GM12801 (cell line): ENCODE data around the gene SULT4A1.

Experiments used
- TF ChIP-seq, protein P1 (sequence below): IDR thresholded peaks from one replicate; pipeline ENCODE4 v1.5.1; 2011; ENCODE audit warnings: control low read depth; ENCODE audit not compliant: insufficient read length; ENCODE audit errors: extremely low read depth

The SULT4A1 gene

DNA sequence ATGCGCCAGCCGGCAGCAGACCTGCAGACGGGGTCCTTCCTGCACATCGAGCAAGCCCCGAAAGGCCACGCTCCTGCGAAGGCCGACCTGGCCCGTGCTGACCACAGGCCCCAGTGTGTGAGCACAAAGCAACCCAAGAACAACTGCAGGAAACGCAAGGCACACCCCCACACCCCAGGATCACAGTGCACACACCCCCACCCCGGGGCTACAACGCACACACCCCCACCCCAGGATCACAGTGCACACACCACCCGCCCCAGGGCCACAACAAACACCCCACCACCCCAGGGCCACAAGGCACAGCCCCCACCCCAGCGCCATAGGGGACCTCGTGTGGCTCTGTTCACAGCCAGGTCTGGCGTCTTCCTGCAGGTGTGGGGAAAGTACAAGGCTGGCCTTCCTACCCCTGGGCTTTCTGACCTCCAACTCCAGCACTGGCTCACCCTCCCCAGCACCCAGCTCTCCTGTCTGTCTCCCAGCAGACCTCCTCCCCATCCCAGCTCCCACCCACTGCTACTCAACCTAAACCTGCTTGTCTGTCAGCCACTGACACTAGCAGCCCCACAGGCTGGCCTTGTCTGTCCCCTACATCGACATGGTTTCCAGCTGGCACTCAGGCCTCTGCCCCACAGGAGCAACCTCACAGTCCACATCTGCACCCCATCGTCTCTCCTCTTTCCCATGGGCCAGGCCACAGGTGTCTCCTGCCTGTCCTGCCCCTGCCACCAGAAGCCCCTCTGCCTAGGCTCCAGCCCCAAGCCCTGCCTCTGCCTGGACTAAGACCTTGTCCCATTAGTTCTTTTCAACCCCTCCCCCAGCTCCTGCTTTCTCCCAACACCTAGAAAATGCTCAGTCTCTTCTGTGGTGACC lies 29.7 kb downstream of the SULT4A1 start:
- TF ChIP-seq, protein P1, sequence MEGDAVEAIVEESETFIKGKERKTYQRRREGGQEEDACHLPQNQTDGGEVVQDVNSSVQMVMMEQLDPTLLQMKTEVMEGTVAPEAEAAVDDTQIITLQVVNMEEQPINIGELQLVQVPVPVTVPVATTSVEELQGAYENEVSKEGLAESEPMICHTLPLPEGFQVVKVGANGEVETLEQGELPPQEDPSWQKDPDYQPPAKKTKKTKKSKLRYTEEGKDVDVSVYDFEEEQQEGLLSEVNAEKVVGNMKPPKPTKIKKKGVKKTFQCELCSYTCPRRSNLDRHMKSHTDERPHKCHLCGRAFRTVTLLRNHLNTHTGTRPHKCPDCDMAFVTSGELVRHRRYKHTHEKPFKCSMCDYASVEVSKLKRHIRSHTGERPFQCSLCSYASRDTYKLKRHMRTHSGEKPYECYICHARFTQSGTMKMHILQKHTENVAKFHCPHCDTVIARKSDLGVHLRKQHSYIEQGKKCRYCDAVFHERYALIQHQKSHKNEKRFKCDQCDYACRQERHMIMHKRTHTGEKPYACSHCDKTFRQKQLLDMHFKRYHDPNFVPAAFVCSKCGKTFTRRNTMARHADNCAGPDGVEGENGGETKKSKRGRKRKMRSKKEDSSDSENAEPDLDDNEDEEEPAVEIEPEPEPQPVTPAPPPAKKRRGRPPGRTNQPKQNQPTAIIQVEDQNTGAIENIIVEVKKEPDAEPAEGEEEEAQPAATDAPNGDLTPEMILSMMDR = no peak

DNA sequence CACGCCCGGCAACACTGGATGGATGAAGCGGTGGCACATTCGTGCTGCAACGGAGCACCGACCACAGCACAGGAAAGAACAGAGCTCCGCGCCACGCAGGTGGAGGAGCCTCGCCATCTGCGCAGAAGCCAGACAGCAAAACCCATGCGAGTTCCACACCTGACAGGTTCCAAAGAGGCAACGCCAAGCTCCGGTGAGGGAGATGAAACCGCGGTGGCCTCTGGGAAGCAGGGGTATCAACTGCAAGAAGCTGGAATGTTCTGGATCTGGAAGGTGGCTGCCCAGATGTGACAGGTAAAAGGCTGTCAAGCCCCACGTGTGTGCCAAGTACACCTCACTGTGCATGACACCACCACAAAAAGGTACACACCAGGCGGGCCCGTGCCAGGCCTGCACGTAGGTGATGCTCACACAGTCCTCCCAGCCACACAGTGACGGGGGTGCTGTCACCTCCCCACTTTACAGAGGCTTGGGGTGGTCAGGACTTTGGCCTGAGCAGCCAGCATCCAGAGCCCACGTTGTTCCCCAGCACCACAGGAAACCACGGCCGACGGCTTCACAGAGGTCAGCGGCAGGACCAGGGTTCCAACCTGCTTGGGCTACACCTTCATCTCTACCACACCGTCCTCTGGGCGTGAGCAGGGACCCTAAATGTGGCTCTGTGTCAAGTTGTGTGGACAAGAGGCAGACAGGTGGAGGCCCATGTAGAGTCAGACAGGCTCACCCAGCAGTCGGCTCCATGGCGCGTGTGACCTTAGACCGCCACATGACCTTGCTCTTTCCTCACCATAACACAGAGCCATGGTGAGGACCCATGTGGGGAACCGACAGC lies 30.5 kb downstream of the SULT4A1 start:
- TF ChIP-seq, protein P1 = no peak

DNA sequence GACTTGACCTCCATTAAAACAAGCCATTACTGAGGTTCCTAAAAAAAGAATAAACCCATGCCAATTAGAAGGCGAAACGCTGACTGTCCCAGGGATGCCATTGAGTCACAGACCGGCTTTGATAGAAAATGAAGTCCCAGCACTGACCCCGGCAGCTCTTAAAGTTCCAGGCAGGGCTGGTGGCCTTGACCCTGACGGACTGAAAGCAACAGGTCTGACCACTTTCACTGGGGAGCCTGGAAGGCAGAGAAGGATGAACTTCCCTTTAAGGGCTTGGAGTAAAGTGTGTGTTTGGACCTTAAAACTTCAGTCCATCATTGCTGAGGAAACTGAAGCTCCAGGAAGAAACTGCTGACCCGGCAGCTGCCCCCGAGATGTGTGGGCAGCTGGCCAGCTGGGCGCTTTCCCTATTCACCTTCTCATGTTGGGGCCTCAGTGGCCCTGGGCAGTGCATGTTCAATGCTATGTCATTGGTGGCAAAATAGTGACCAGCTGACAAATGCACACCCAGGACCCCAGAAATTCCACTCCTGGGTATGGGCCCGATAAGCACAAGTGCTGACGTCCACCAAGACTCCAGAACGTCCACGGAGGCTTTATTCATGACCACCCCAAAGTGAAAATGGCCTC lies 31.3 kb downstream of the SULT4A1 start:
- TF ChIP-seq, protein P1 = no peak

DNA sequence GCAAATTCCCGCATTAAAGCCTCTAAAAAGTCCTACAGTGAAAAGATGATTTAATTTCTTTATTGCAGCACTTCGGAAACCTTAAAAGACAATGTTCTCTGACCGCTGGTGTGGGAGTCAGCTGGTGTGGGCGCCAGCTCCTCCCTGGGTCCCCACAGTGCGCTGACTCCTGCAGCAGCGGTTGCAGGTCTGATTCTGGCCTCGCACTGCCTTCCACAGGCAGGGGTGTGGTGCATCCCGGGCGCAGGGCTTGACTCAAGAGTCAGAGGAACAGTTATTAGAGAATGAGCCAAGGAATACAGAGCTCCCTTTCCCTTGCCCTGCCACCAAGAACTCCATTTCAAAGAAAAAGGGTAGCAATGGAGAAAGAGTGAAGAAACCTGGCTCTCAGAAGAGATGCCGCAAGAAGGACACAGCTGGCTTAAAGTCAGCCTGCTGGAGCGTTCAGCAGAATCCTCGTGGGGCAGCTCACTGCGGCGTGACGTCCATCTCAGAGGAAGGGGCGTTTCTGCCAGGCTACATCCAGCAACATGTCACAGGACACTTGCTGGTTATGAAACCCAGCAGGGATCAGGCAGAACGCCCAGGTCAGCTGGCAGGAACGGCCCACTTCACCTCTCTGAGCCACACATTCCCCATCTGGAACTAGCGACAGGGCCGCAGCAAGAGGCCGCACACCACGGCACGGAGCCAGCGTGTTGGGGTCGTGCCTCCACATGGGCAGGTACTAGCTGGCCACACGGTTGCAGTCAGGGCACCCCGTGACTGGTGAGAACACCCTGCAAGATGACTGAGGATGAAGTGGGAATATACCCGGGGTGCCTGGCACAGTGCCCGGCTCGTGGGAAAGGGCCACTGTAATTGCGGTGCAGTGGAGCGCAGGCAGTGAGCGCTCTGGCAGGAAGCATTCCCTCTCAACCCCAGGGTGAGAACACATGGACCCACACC lies 32.1 kb downstream of the SULT4A1 start:
- TF ChIP-seq, protein P1 = no peak

DNA sequence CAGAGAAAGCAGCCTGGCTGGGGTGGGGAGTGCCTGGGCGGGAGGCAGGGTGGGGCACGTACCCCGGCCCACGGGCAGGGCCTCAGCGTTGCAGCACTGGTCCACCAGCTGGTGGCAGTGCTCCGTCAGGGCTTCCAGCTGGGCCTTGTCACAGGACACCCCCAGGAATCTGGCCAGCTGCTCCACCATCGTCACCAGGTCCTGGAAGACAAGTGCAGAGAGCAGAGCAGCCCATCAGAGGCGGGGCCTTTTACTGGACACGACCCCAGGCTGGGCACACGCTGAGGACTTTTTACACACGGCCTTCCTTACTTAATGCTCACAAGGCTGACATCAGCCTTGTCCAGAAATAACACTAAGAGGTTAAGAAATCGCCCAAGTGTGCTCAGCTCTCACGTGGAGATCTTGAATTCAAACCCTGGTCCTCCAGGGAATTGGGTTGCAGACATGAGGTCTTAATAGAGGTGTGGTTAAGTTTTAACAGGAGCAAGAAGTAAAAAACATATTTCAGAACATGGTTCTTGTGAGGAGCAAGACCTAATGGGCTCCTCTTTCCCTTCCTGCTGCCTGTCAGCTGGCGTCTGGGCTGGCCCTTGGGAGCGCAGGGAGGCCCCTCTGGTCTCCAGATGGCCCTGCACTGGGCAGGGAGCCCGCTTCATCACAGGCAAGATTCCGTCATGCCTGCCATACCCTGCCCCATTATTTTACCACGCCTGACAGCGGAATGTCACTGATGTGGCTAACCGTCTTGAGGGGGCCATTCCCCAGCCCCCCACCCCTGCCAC lies 33.1 kb downstream of the SULT4A1 start:
- TF ChIP-seq, protein P1 = no peak

DNA sequence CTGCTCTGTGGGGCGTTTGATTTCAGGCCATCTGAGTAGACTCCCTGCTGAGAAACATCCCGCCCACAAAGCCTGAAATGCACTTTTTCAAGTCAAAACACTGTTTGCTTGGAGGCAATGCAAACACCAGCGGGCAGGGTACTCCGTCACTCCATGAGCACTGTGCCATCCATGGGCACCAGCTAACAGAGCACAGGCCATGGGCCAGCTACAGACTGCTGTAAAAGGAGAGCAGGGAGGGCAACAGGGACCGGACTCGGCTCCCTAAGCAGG lies 33.7 kb downstream of the SULT4A1 start:
- TF ChIP-seq, protein P1 = no peak
